RWPE2 (cell line): Measurements from ENCODE around the gene TNNC2.
A peak's percentile ranks its signal among the peaks of the same experiment; 100 is the strongest.

ENCODE experiments used
- ATAC-seq: fragments of 200-7000 bp; cut with Tn5 transposase; 3 replicates; pipeline ENCODE4 v1.9.1; 2021; ENCODE audit warnings: low read depth
- DNase-seq: peaks from one replicate; pipeline ENCODE4 v3.0.0-alpha.2; 2020; ENCODE audit warnings: low spot score
- H3K27ac ChIP-seq: fragments of 450-650 bp; 2 replicates; pipeline ENCODE4 v1.5.1; 2017; ENCODE audit warnings: mild to moderate bottlenecking; ENCODE audit not compliant: poor library complexity, severe bottlenecking
- H3K27me3 ChIP-seq: fragments of 250-450 bp; sonication (Bioruptor Pico); 2 replicates; pipeline ENCODE4 v1.5.1; 2021; ENCODE audit warnings: mild to moderate bottlenecking, moderate library complexity; ENCODE audit not compliant: insufficient read depth, poor library complexity, severe bottlenecking
- H3K36me3 ChIP-seq: fragments of 250-450 bp; sonication (Bioruptor Pico); 2 replicates; pipeline ENCODE4 v1.5.1; 2020; ENCODE audit warnings: low read depth, mild to moderate bottlenecking, moderate library complexity
- H3K4me1 ChIP-seq: fragments of 250-450 bp; sonication (Bioruptor Pico); 2 replicates; pipeline ENCODE4 v1.5.1; 2021; ENCODE audit warnings: mild to moderate bottlenecking, moderate library complexity; ENCODE audit not compliant: insufficient read depth, poor library complexity, severe bottlenecking
- H3K4me3 ChIP-seq: fragments of 250-450 bp; sonication (Bioruptor Pico); 2 replicates; pipeline ENCODE4 v1.5.1; 2021; ENCODE audit warnings: mild to moderate bottlenecking, moderate library complexity; ENCODE audit not compliant: severe bottlenecking
- H3K9me3 ChIP-seq: fragments of 250-450 bp; sonication (Bioruptor Pico); 2 replicates; pipeline ENCODE4 v1.5.1; 2021; ENCODE audit warnings: mild to moderate bottlenecking, moderate library complexity; ENCODE audit not compliant: severe bottlenecking
- CTCF ChIP-seq: fragments of 450-650 bp; IDR thresholded peaks from one replicate; pipeline ENCODE4 v1.5.1; 2017; ENCODE audit warnings: mild to moderate bottlenecking, moderate library complexity; ENCODE audit not compliant: poor library complexity, severe bottlenecking

The TNNC2 gene

DNA sequence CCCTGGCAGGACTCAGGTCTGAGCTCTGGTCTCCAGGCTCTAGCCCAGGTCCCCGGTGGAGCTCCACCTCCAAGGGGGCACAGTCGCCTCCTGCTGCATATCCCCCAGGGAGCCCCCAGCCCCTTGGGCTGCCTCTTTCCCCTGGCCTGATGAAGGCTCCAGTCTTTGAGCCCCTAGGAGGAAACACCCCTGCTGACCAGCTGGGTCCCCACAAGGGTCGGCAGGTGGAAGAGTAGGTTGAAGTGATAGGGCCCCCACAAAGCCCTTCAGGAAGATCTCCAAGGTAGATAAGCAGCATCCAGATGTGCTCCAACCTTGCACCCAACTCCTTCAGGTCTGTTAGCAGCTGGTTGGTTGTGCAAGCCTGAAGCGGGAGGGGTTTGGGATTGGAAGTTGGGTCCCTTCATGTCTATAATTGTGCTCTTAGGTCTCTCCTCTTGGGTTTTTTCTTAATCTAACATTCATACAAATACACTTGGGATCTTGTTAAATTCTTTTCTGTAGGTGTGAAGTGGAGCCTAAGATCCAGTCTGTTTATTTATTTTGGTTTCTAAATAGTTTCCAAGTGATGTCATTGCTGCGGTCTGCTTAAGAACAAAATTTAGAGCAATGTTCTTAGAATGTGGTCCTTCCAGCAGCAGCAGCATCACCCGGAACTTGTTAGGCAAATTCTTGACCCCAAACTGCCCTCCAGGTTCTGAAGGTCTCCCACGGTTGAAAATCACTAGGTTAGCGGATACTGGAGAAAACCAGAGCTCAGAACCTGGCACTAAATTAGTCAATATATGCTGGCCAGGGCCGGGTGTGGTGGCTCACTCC lies 9.5 kb downstream of the TNNC2 start:
- Histone ChIP-seq H3K9me3 (no peaks in the 10 kb centered on the region), H3K36me3 (peaks cover 48% of the 10 kb centered on the region), H3K27ac (peak overlapping the region; percentile 4), H3K4me3 (no peak overlapping the region), H3K27me3 (no peaks in the 10 kb centered on the region), H3K4me1 (peaks cover 8% of the 10 kb centered on the region)
- ATAC-seq, result peak; percentile 23
- TF ChIP-seq CTCF, result no peak
- no peak for DNase-seq

DNA sequence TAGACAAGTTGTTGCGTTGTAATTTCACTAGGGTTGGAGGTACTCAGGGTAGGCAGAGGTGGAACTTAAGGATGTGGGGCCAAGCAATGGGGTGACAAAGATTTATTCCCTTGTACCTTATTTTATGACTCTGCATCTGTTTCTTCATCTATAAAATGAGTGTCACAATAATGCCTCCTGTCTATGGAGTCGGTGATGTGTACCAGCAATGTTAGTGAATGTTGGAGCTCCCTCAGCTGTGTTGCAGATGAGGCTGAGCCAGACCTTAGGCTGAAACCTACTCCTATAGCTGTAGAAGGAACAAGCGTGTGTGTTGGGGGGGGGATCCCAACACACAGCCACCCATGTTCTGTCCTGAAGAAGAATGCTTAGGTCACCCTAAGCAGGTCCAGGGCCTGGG lies 10.2 kb downstream of the TNNC2 start:
- H3K27ac ChIP-seq, result peak overlapping the region; percentile 4
- no peak overlapping the region for H3K4me3 ChIP-seq
- peaks cover 8% of the 10 kb centered on the region for H3K4me1 ChIP-seq
- ATAC-seq, result no peak
- peaks cover 49% of the 10 kb centered on the region for H3K36me3 ChIP-seq
- no peak for DNase-seq
- H3K27me3 ChIP-seq, result no peaks in the 10 kb centered on the region
- H3K9me3 ChIP-seq, result no peaks in the 10 kb centered on the region
- no peak for TF ChIP-seq CTCF

- TF ChIP-seq CTCF, result no peak
- Histone ChIP-seq H3K27ac (no peak overlapping the region), H3K9me3 (no peaks in the 10 kb centered on the region), H3K36me3 (peaks cover 69% of the 10 kb centered on the region), H3K4me1 (peaks cover 8% of the 10 kb centered on the region), H3K27me3 (no peaks in the 10 kb centered on the region), H3K4me3 (no peak overlapping the region)
- DNase-seq, result no peak
- no peak for ATAC-seq
Measured at GRCh38 chr20:45814314-45814713, 12.8 kb downstream of the TNNC2 start.

GRCh38 chr20:45813489-45813888 lies 13.6 kb downstream of the TNNC2 start:
- peaks cover 8% of the 10 kb centered on the region for H3K4me1 ChIP-seq
- no peak for ATAC-seq
- H3K27ac ChIP-seq, result peak overlapping the region; percentile 65
- H3K9me3 ChIP-seq, result no peaks in the 10 kb centered on the region
- H3K4me3 ChIP-seq, result peak overlapping the region; percentile 91
- no peak for TF ChIP-seq CTCF
- DNase-seq, result no peak
- peaks cover 77% of the 10 kb centered on the region for H3K36me3 ChIP-seq
- no peaks in the 10 kb centered on the region for H3K27me3 ChIP-seq

GRCh38 chr20:45813006-45813340 lies 14.1 kb downstream of the TNNC2 start:
- ATAC-seq (no peak), DNase-seq (no peak)
- Histone ChIP-seq H3K4me1 (peaks cover 8% of the 10 kb centered on the region), H3K9me3 (no peaks in the 10 kb centered on the region), H3K27me3 (no peaks in the 10 kb centered on the region), H3K27ac (peak overlapping the region; percentile 65), H3K36me3 (peaks cover 82% of the 10 kb centered on the region), H3K4me3 (peak overlapping the region; percentile 91)
- no peak for TF ChIP-seq CTCF
